ENCODE results near the gene ZMIZ1.

GRCh38 chr10:79259834-79260233 lies 191.1 kb downstream of the ZMIZ1 start:
- no peak for TF ChIP-seq YY1 (IDR thresholded peaks at IDR 0.05; ENCODE audit: insufficient read depth, insufficient read length)
- TF ChIP-seq ZNF274 (IDR thresholded peaks at IDR 0.05; ENCODE audit: low read depth, low read length): no peak

Data from NT2/D1 (cell line).